WTC11 (cell line): Measurements from ENCODE around the gene CX3CR1.

Source experiments
- CTCF ChIP-seq: fragments of 200-600 bp; IDR thresholded peaks from 2 replicates; pipeline ENCODE4 v1.8.0; 2022; ENCODE audit warnings: antibody characterized with exemption
- ETV6 ChIP-seq: sonication (generic); formaldehyde crosslinking; IDR thresholded peaks from 2 replicates; pipeline ENCODE4 v1.8.1; 2022; ENCODE audit warnings: mild to moderate bottlenecking, missing genetic modification reagents
- FOXK1 ChIP-seq: sonication (generic); formaldehyde crosslinking; IDR thresholded peaks from 2 replicates; pipeline ENCODE4 v1.8.0; 2022; ENCODE audit warnings: mild to moderate bottlenecking, moderate library complexity, missing genetic modification reagents
- IRF1 ChIP-seq: sonication (generic); formaldehyde crosslinking; IDR thresholded peaks from 2 replicates; pipeline ENCODE4 v1.8.0; 2023; ENCODE audit warnings: missing genetic modification reagents
- MAX ChIP-seq: sonication (generic); formaldehyde crosslinking; IDR thresholded peaks from 2 replicates; pipeline ENCODE4 v1.8.0; 2022; ENCODE audit warnings: mild to moderate bottlenecking, missing genetic modification reagents
- TCF7 ChIP-seq: sonication (generic); formaldehyde crosslinking; IDR thresholded peaks from 2 replicates; pipeline ENCODE4 v1.8.0; 2022; ENCODE audit warnings: mild to moderate bottlenecking, low read depth, missing genetic modification reagents, moderate library complexity
- USF2 ChIP-seq: sonication (generic); formaldehyde crosslinking; IDR thresholded peaks from 2 replicates; pipeline ENCODE4 v1.8.1; 2023; ENCODE audit warnings: mild to moderate bottlenecking, missing genetic modification reagents, moderate library complexity
- ZBTB21 ChIP-seq: sonication (generic); formaldehyde crosslinking; IDR thresholded peaks from 2 replicates; pipeline ENCODE4 v1.8.1; 2023; ENCODE audit warnings: mild to moderate bottlenecking, missing genetic modification reagents, borderline replicate concordance
- ZMAT4 ChIP-seq: fragments of 250-450 bp; sonication (Bioruptor Pico); IDR thresholded peaks from 2 replicates; pipeline ENCODE4 v1.9.0; 2021; ENCODE audit warnings: mild to moderate bottlenecking
- ZNF138 ChIP-seq: sonication (generic); formaldehyde crosslinking; conservative IDR thresholded peaks from 2 replicates; pipeline ENCODE4 v1.8.1; 2022; ENCODE audit warnings: mild to moderate bottlenecking, moderate library complexity, missing genetic modification reagents
- ZNF263 ChIP-seq: sonication (generic); formaldehyde crosslinking; IDR thresholded peaks from 2 replicates; pipeline ENCODE4 v1.8.1; 2022; ENCODE audit warnings: low read depth, mild to moderate bottlenecking, moderate library complexity, missing genetic modification reagents

GRCh38 chr3:39260318-39260717 lies 19.5 kb downstream of the CX3CR1 start:
- TF ChIP-seq ZMAT4 (CRISPR knock-in tag) (no peak), CTCF (no peak), MAX (CRISPR knock-in tag) (no peak), ZNF263 (CRISPR knock-in tag) (no peak), ZNF138 (CRISPR knock-in tag) (no peak), ZBTB21 (CRISPR knock-in tag) (no peak), FOXK1 (CRISPR knock-in tag) (no peak), USF2 (CRISPR knock-in tag) (no peak), TCF7 (CRISPR knock-in tag) (no peak), ETV6 (no peak), IRF1 (no peak)
